HepG2 (cell line): ENCODE data around the gene SEBOX. TPM values are rescaled to one million over a fixed set of nuclear protein-coding genes. Genes with fewer than 3 reads are reported as not detected.
A peak's percentile ranks its signal among the peaks of the same experiment; 100 is the strongest.

Experiments used
- ARID3A ChIP-seq: IDR thresholded peaks from 2 replicates; pipeline ENCODE4 v1.6.1; 2012; ENCODE audit warnings: low read depth, low read length, improper control_type of control experiment
- ASH2L ChIP-seq: fragments of 300-600, 200-600 bp; sonication (generic); IDR thresholded peaks from 2 replicates; pipeline ENCODE4 v1.7.0; 2017; ENCODE audit warnings: low read depth, mild to moderate bottlenecking, moderate library complexity, mixed read lengths, low read length; ENCODE audit not compliant: insufficient read length
- GPN1 ChIP-seq: sonication (generic); formaldehyde crosslinking; IDR thresholded peaks from 2 replicates; pipeline ENCODE4 v1.5.1; 2020; ENCODE audit warnings: missing genetic modification reagents, borderline replicate concordance
- HMGXB4 ChIP-seq, 2 experiments: sonication (generic) in 1 of 2; formaldehyde crosslinking in 1 of 2; IDR thresholded peaks; 2 replicates each; pipeline versions ENCODE4 v1.4.0 to v1.6.1; 2018 to 2020; ENCODE audit warnings: missing genetic modification reagents in 2 of 2, borderline replicate concordance in 1 of 2, low read depth in 1 of 2, mild to moderate bottlenecking in 1 of 2, missing biosample characterization in 1 of 2
- KDM2A ChIP-seq: sonication (generic); formaldehyde crosslinking; IDR thresholded peaks from 2 replicates; pipeline ENCODE4 v1.4.0; 2020; ENCODE audit warnings: low read depth, missing genetic modification reagents, borderline replicate concordance
- MED13 ChIP-seq: sonication (generic); formaldehyde crosslinking; IDR thresholded peaks from 2 replicates; pipeline ENCODE4 v1.5.0; 2020; ENCODE audit warnings: missing genetic modification reagents
- MIER3 ChIP-seq: IDR thresholded peaks from 2 replicates; pipeline ENCODE4 v1.6.1; 2016; ENCODE audit warnings: missing compliant biosample characterization, borderline replicate concordance
- NR1H2 ChIP-seq: sonication (generic); formaldehyde crosslinking; IDR thresholded peaks from 2 replicates; pipeline ENCODE4 v1.8.1; 2022; ENCODE audit warnings: low read depth, missing genetic modification reagents, borderline replicate concordance
- RELA ChIP-seq: sonication (generic); formaldehyde crosslinking; IDR thresholded peaks from 2 replicates; pipeline ENCODE4 v1.4.0; 2020; ENCODE audit warnings: missing genetic modification reagents
- SIN3B ChIP-seq: fragments of 150-350 bp; IDR thresholded peaks from 2 replicates; pipeline ENCODE4 v1.6.1; 2014; ENCODE audit warnings: low read length
- ZBTB8A ChIP-seq: sonication (generic); formaldehyde crosslinking; IDR thresholded peaks from 2 replicates; pipeline ENCODE4 v1.4.0; 2020; ENCODE audit warnings: mild to moderate bottlenecking, low read depth, missing genetic modification reagents, borderline replicate concordance
- ZNF513 ChIP-seq: sonication (generic); formaldehyde crosslinking; conservative IDR thresholded peaks from 2 replicates; pipeline ENCODE4 v1.5.0; 2020; ENCODE audit warnings: missing genetic modification reagents
- ZNF546 ChIP-seq: sonication (generic); formaldehyde crosslinking; conservative IDR thresholded peaks from 2 replicates; pipeline ENCODE4 v1.8.1; 2023; ENCODE audit warnings: mild to moderate bottlenecking, missing genetic modification reagents
- ZNF567 ChIP-seq: sonication (generic); formaldehyde crosslinking; IDR thresholded peaks from 2 replicates; pipeline ENCODE4 v1.8.1; 2023; ENCODE audit warnings: mild to moderate bottlenecking, missing genetic modification reagents, borderline replicate concordance
- ZNF691 ChIP-seq: sonication (generic); formaldehyde crosslinking; IDR thresholded peaks from 2 replicates; pipeline ENCODE4 v1.4.0; 2020; ENCODE audit warnings: missing genetic modification reagents, low read depth, mild to moderate bottlenecking, borderline replicate concordance
- ZNF713 ChIP-seq: sonication (generic); formaldehyde crosslinking; IDR thresholded peaks from 2 replicates; pipeline ENCODE4 v1.4.0; 2020; ENCODE audit warnings: mild to moderate bottlenecking, missing genetic modification reagents
- ZNF772 ChIP-seq: sonication (generic); formaldehyde crosslinking; IDR thresholded peaks from 2 replicates; pipeline ENCODE4 v1.5.0; 2020; ENCODE audit warnings: mild to moderate bottlenecking, missing genetic modification reagents
- polyA plus RNA-seq, 8 experiments: library from polyadenylated mRNA; depleted of rRNA in 3 of 8; stranded (reverse) in 7 of 8; unstranded in 1 of 8; fragments of >200 nt; fragmentation: Illumina TruSeq in 4 of 8; extraction: Trizol in 4 of 8; gene quantifications; 2 replicates each; pipeline versions ENCODE4 v1.2.1 to v1.2.3, GENCODE V29; 2011 to 2016; ENCODE audit warnings: low read depth in 4 of 8, missing spikeins in 1 of 8, mixed read lengths in 1 of 8; ENCODE audit not compliant: insufficient read depth in 1 of 8
- total RNA-seq, 5 experiments: library from RNA; depleted of rRNA; stranded (reverse); fragments of >200 nt; fragmentation: Illumina TruSeq; extraction: Trizol; gene quantifications; 2 replicates each; pipeline ENCODE4 v1.2.3, GENCODE V29; 2016; ENCODE audit warnings: low read depth in 1 of 5
- TF ChIP-seq, protein P1 (sequence below): sonication (generic); formaldehyde crosslinking; IDR thresholded peaks from 2 replicates; pipeline ENCODE4 v1.5.0; 2020; ENCODE audit warnings: missing genetic modification reagents
- TF ChIP-seq, protein P2 (sequence below): sonication (generic); formaldehyde crosslinking; IDR thresholded peaks from 2 replicates; pipeline ENCODE4 v1.4.0; 2020; ENCODE audit warnings: low read depth, mild to moderate bottlenecking, missing genetic modification reagents

The SEBOX gene
- total and polyA plus RNA-seq, 2 of the 13 experiments (the other 11 are each of a cell fraction or from before 2014, with no cell fraction given), result not detected

GRCh38 chr17:28370035-28370743, 5.2 kb upstream of the SEBOX start, which contains the start of gene VTN (continued):
- TF ChIP-seq NR1H2 (CRISPR knock-in tag) (0 out of 2 replicates have a peak, but pooled peaks have one; percentile 34), RELA (CRISPR knock-in tag) (no peak), ZNF772 (CRISPR knock-in tag) (peak; percentile 55; the same call in 1 of the 2 replicates), ZNF513 (CRISPR knock-in tag) (0 out of 2 replicates have a peak, but pooled peaks have one; percentile 21), ZNF713 (CRISPR knock-in tag) (peak; percentile 54; the same call in 1 of the 2 replicates), KDM2A (peak; percentile 79), ARID3A (peak; percentile 93), ZBTB8A (CRISPR knock-in tag) (no peak), ASH2L (peak; percentile 97), HMGXB4 (CRISPR knock-in tag; IDR thresholded peaks at IDR 0.05; ENCODE audit: borderline replicate concordance in 1 of 2, low read depth in 1 of 2) (peak in 1 of 2 experiments; percentile 54; a peak in 2 of 4 replicates), SIN3B (no peak), ZNF691 (peak; percentile 81; the same call in 1 of the 2 replicates), ZNF567 (0 out of 2 replicates have a peak, but pooled peaks have one; percentile 27), MIER3 (CRISPR knock-in tag) (peak; percentile 90; the same call in 1 of the 2 replicates), ZNF546 (CRISPR knock-in tag) (no peak), MED13 (peak; percentile 88), GPN1 (CRISPR knock-in tag) (no peak)
- TF ChIP-seq, protein P1, sequence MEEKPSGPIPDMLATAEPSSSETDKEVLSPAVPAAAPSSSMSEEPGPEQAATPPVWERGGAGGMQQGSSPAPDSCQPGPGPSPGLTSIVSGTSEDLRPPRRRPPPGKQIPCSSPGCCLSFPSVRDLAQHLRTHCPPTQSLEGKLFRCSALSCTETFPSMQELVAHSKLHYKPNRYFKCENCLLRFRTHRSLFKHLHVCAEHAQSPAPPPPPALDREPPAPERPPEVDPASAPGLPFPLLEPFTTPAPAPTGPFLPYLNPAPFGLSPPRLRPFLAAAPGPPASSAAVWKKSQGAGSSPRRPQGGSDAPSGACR (CRISPR knock-in tag), result 0 out of 2 replicates have a peak, but pooled peaks have one; percentile 28
- TF ChIP-seq, protein P2, sequence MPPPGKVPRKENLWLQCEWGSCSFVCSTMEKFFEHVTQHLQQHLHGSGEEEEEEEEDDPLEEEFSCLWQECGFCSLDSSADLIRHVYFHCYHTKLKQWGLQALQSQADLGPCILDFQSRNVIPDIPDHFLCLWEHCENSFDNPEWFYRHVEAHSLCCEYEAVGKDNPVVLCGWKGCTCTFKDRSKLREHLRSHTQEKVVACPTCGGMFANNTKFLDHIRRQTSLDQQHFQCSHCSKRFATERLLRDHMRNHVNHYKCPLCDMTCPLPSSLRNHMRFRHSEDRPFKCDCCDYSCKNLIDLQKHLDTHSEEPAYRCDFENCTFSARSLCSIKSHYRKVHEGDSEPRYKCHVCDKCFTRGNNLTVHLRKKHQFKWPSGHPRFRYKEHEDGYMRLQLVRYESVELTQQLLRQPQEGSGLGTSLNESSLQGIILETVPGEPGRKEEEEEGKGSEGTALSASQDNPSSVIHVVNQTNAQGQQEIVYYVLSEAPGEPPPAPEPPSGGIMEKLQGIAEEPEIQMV (CRISPR knock-in tag), result peak; percentile 58; the same call in 1 of the 2 replicates
